NB4 (cell line): ENCODE data around the gene CMKLR1.

ENCODE experiments used
- TF ChIP-seq, protein P1 (sequence below): IDR thresholded peaks from one replicate; pipeline ENCODE4 v1.5.1; 2012; ENCODE audit warnings: low read depth, low read length
- TF ChIP-seq, protein P2 (sequence below): IDR thresholded peaks from 2 replicates; pipeline ENCODE4 v1.6.1; 2011; ENCODE audit warnings: low read depth, low read length

- TF ChIP-seq, protein P1, sequence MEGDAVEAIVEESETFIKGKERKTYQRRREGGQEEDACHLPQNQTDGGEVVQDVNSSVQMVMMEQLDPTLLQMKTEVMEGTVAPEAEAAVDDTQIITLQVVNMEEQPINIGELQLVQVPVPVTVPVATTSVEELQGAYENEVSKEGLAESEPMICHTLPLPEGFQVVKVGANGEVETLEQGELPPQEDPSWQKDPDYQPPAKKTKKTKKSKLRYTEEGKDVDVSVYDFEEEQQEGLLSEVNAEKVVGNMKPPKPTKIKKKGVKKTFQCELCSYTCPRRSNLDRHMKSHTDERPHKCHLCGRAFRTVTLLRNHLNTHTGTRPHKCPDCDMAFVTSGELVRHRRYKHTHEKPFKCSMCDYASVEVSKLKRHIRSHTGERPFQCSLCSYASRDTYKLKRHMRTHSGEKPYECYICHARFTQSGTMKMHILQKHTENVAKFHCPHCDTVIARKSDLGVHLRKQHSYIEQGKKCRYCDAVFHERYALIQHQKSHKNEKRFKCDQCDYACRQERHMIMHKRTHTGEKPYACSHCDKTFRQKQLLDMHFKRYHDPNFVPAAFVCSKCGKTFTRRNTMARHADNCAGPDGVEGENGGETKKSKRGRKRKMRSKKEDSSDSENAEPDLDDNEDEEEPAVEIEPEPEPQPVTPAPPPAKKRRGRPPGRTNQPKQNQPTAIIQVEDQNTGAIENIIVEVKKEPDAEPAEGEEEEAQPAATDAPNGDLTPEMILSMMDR, result no peak
- TF ChIP-seq, protein P2, sequence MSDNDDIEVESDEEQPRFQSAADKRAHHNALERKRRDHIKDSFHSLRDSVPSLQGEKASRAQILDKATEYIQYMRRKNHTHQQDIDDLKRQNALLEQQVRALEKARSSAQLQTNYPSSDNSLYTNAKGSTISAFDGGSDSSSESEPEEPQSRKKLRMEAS, result no peak
Measured at GRCh38 chr12:108355069-108355468, 16.0 kb upstream of the CMKLR1 start.
